A549 (cell line): ENCODE data around the gene RMC1. TPM values are rescaled to one million over a fixed set of nuclear protein-coding genes. Genes with fewer than 3 reads are reported as not detected.

Experiments
- ATAC-seq, 2 experiments: fragments of 200-7000 bp in 1 of 2; fragments of >200 bp in 1 of 2; cut with Nextera tagmentation in 1 of 2; cut with Tn5 transposase in 1 of 2; 3 replicates each; pipeline versions ENCODE4 v1.8.0 to v1.9.1; 2018 to 2020; ENCODE audit warnings: mild to moderate bottlenecking in 1 of 2, moderate library complexity in 1 of 2
- CTCF ChIA-PET: fragments of 300-600 bp; sonication (Branson Sonifier 250); formaldehyde crosslinking; extraction: SDS; loops from one replicate; lab custom pipeline; 2021; ENCODE audit warnings: antibody characterized with exemption, inconsistent platforms; lab: Yijun Ruan, JAX
- POLR2A ChIA-PET: fragments of 350-600 bp; formaldehyde crosslinking; extraction: SDS; loops from one replicate; lab custom pipeline; 2021; ENCODE audit warnings: antibody characterized with exemption, inconsistent platforms; lab: Yijun Ruan, JAX
- DNase-seq, 2 experiments: peaks; one replicate each; pipeline versions ENCODE4 v3.0.0 to v3.0.0-alpha.2; 2011 to 2016; ENCODE audit warnings: low read depth in 1 of 2, low spot score in 1 of 2
- FAIRE-seq: peaks from 2 replicates; lab custom pipeline; 2011; peaks lifted over from hg19 to GRCh38; lab: Jason Lieb, UNC
- H3K27ac ChIP-seq, 2 experiments: fragments of >200 bp; sonication (Bioruptor Twin); formaldehyde crosslinking; 3 replicates each; pipeline ENCODE4 v1.5.1; 2016 to 2017
- H3K4me1 ChIP-seq: fragments of >200 bp; sonication (Bioruptor Twin); formaldehyde crosslinking; 3 replicates; pipeline ENCODE4 v1.6.1; 2016
- H3K4me2 ChIP-seq: fragments of >200 bp; sonication (Bioruptor Twin); formaldehyde crosslinking; 3 replicates; pipeline ENCODE4 v1.6.1; 2016
- H3K4me3 ChIP-seq: fragments of >200 bp; sonication (Bioruptor Twin); formaldehyde crosslinking; 3 replicates; pipeline ENCODE4 v1.5.1; 2016
- H3K9me3 ChIP-seq: fragments of >200 bp; sonication (Bioruptor Twin); formaldehyde crosslinking; 3 replicates; pipeline ENCODE4 v1.6.1; 2016
- CBX8 ChIP-seq: fragments of 200-600 bp; sonication (generic); IDR thresholded peaks from 2 replicates; pipeline ENCODE4 v1.6.1; 2016
- CHD2 ChIP-seq: fragments of 150-350 bp; IDR thresholded peaks from 2 replicates; pipeline ENCODE4 v1.6.1; 2014; ENCODE audit warnings: low read length; ENCODE audit not compliant: partially characterized antibody
- EHF ChIP-seq: fragments of 250-450 bp; sonication (Bioruptor Pico); IDR thresholded peaks from 2 replicates; pipeline ENCODE4 v1.5.0; 2020; ENCODE audit warnings: mild to moderate bottlenecking
- FOSB ChIP-seq: fragments of 250-450 bp; sonication (Bioruptor Pico); IDR thresholded peaks from 2 replicates; pipeline ENCODE4 v1.5.0; 2020; ENCODE audit warnings: mild to moderate bottlenecking, moderate library complexity
- FOSL2 ChIP-seq, 2 experiments: fragments of 450-650 bp in 1 of 2; fragments of >200 bp in 1 of 2; sonication (Bioruptor Twin) in 1 of 2; formaldehyde crosslinking; IDR thresholded peaks; 2 replicates each; pipeline versions ENCODE4 v1.5.0 to v1.6.1; 2016 to 2020; ENCODE audit warnings: mild to moderate bottlenecking in 1 of 2, moderate library complexity in 1 of 2
- FOXS1 ChIP-seq: fragments of 250-450 bp; sonication (Bioruptor Pico); IDR thresholded peaks from 2 replicates; pipeline ENCODE4 v1.5.0; 2020; ENCODE audit warnings: mild to moderate bottlenecking, moderate library complexity
- HOXA7 ChIP-seq: fragments of 250-450 bp; sonication (Bioruptor Pico); IDR thresholded peaks from 2 replicates; pipeline ENCODE4 v1.5.0; 2020; ENCODE audit warnings: mild to moderate bottlenecking, moderate library complexity
- HOXB13 ChIP-seq: fragments of 250-450 bp; sonication (Bioruptor Pico); IDR thresholded peaks from 2 replicates; pipeline ENCODE4 v1.5.0; 2020; ENCODE audit warnings: low read depth, mild to moderate bottlenecking, moderate library complexity
- HOXB5 ChIP-seq: fragments of 250-450 bp; sonication (Bioruptor Pico); IDR thresholded peaks from 2 replicates; pipeline ENCODE4 v1.5.0; 2020; ENCODE audit warnings: mild to moderate bottlenecking, moderate library complexity
- JUN ChIP-seq, 2 experiments: fragments of >200 bp; sonication (Bioruptor Twin); formaldehyde crosslinking; IDR thresholded peaks; 2 replicates in 1 of 2; 3 replicates in 1 of 2; pipeline ENCODE4 v1.6.1; 2016 to 2017
- JUNB ChIP-seq: fragments of >200 bp; sonication (Bioruptor Twin); formaldehyde crosslinking; IDR thresholded peaks from 2 replicates; pipeline ENCODE4 v1.6.1; 2016
- KDM5A ChIP-seq: fragments of 200-600 bp; sonication (generic); IDR thresholded peaks from 2 replicates; pipeline ENCODE4 v1.6.1; 2016; ENCODE audit warnings: antibody characterized with exemption, mild to moderate bottlenecking
- PHF8 ChIP-seq: fragments of 200-600 bp; sonication (generic); IDR thresholded peaks from 2 replicates; pipeline ENCODE4 v1.6.1; 2016; ENCODE audit warnings: low read depth, mild to moderate bottlenecking, antibody characterized with exemption, moderate library complexity, borderline replicate concordance
- POLR2AphosphoS2 ChIP-seq: conservative IDR thresholded peaks from 2 replicates; pipeline ENCODE4 v1.6.1; 2012; ENCODE audit warnings: low read length, improper control_type of control experiment, inconsistent platforms
- RARB ChIP-seq: fragments of 250-450 bp; sonication (Bioruptor Pico); IDR thresholded peaks from 2 replicates; pipeline ENCODE4 v1.8.0; 2021; ENCODE audit warnings: mild to moderate bottlenecking, moderate library complexity
- RCOR1 ChIP-seq: fragments of 150-350 bp; IDR thresholded peaks from 2 replicates; pipeline ENCODE4 v1.6.1; 2014; ENCODE audit warnings: antibody characterized with exemption, low read length, low read depth
- RFX5 ChIP-seq: fragments of 450-650 bp; IDR thresholded peaks from 2 replicates; pipeline ENCODE4 v1.7.1; 2014; ENCODE audit warnings: antibody characterized with exemption, mild to moderate bottlenecking, moderate library complexity
- TP53 ChIP-seq: fragments of 250-450 bp; sonication (Bioruptor Pico); IDR thresholded peaks from 2 replicates; pipeline ENCODE4 v1.5.0; 2021; ENCODE audit warnings: mild to moderate bottlenecking, moderate library complexity
- ZFP36 ChIP-seq: fragments of 450-650 bp; IDR thresholded peaks from 2 replicates; pipeline ENCODE4 v1.6.1; 2014; ENCODE audit warnings: borderline replicate concordance; ENCODE audit not compliant: partially characterized antibody
- WGBS: methylation state at CpG from one replicate; pipeline ENCODE4 v1.1.6; 2017; ENCODE audit errors: missing lambda C conversion rate; 5-methylcytosine and 5-hydroxymethylcytosine counted together
- polyA plus RNA-seq, 4 experiments: library from polyadenylated mRNA; depleted of rRNA in 3 of 4; stranded (reverse); fragments of >200 nt; fragmentation: RNase III in 1 of 4; extraction: RNeasy Plus Mini Kit Qiagen cat#74134 plus additional on column Dnase treatment in 1 of 4; gene quantifications; 2 replicates in 3 of 4; 3 replicates in 1 of 4; pipeline ENCODE4 v1.2.3, GENCODE V29; 2011 to 2017
- TF ChIP-seq, protein P1 (sequence below): fragments of >200 bp; sonication (Bioruptor Twin); formaldehyde crosslinking; IDR thresholded peaks from 2 replicates; pipeline ENCODE4 v1.6.1; 2016
- TF ChIP-seq, protein P2 (sequence below): IDR thresholded peaks from 2 replicates; pipeline ENCODE4 v1.6.1; 2012; ENCODE audit warnings: low read depth, borderline replicate concordance

RMC1 gene
- polyA plus RNA-seq, 2 of the 4 experiments (the other 2 are of a cell fraction): 15.7 to 17.5 TPM

DNA sequence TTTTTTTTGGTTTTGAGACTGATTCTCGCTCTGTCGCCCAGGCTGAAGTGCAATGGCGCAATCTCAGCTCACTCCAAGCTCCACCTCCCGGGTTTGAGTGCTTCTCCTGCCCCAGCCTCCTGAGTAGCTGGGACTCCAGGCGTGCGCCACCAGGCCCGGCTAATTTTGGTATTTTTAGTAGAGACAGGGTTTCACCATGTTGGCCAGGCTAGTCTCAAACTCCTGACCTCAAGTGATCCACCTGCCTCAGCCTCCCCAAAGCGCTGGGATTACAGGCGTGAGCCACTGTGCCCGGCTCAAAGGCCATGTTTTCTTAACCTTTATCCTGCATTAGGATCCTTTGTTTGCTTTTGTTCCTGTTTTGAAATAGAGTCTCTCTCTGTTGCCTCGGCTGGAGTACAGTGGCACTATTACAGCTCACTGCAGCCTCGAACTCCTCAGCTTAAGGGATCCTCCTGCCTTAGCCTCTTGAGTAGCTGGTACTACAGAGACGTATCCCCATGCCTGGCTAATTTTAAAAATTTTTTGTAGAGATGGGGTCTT is 42.0 kb downstream of the RMC1 start (continued):
- no peak for TF ChIP-seq TP53 (CRISPR knock-in tag)
- TF ChIP-seq CBX8: no peak
- no peak for TF ChIP-seq FOSL2 (IDR thresholded peaks at IDR 0.05)
- TF ChIP-seq FOSL2 (CRISPR knock-in tag; IDR thresholded peaks at IDR 0.05): no peak

DNA sequence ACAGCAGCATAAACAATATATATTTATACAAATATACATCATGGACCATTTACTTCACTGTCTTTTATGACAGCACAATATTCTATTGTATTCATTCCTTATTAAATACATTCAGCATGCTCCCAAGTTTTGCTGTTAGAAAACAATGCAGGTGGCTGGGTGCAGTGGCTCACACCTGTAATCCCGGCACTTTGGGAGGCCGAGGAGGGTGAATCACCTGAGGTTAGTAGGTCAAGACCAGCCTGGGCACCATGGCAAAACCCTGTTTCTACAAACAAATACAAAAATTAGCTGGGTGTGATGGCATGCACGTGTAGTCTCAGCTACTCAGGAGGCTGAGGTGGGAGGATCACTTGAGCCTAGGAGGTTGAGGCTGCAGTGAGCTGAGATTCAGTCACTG is 44.0 kb downstream of the RMC1 start:
- DNase-seq (peak in 1 of 2 experiments; percentile 23), FAIRE-seq (no peak), ATAC-seq (no peak)
- 15% methylated on average over 3 of the region's 3 CpGs for WGBS
- Histone ChIP-seq H3K4me1 (peaks cover 39% of the 10 kb centered on the region), H3K4me2 (peak overlapping the region; percentile 44), H3K9me3 (no peaks in the 10 kb centered on the region), H3K27ac (peak overlapping the region; percentile 45 to 80; a peak in 5 of 6 replicates), H3K4me3 (no peak overlapping the region)
- TF ChIP-seq RFX5: no peak
- no peak for TF ChIP-seq KDM5A
- TF ChIP-seq HOXB5 (CRISPR knock-in tag): no peak
- no peak for TF ChIP-seq PHF8
- no peak for TF ChIP-seq POLR2AphosphoS2
- no peak for TF ChIP-seq FOSB
- no peak for TF ChIP-seq EHF
- no peak for TF ChIP-seq CHD2
- no peak for TF ChIP-seq RCOR1
- TF ChIP-seq FOXS1 (CRISPR knock-in tag): no peak
- no peak for TF ChIP-seq HOXA7 (CRISPR knock-in tag)
- TF ChIP-seq HOXB13 (CRISPR knock-in tag): no peak
- ChIA-PET POLR2A (no interaction called here), CTCF (interaction anchor here (0.6 to 1.5 kb wide), 3 partner anchors 16 to 156 kb away, joined by 3 to 6 read pairs (median 3); no protein-coding TSS in a partner anchor)

DNA sequence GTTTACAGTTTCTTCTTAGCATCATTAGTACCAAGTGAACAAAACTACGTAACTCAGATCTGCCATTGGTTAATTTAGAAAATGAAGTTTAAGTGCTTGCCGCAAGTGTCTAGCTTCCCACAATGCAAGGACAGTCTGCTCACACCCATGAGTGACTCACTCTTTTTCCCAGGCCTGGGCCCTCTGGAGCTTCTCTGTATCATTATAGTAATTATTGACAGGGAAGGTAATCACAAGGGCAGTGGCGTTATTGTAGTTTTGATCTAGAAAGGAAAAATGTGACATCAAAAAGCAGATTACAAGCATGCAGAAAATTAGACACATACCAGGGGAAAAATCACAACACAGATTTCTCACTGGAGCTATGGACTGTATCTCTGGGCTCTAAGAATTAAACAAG is 44.5 kb downstream of the RMC1 start:
- Histone ChIP-seq H3K4me1 (peaks cover 39% of the 10 kb centered on the region), H3K4me2 (peak overlapping the region; percentile 44), H3K27ac (peak overlapping the region; percentile 12 to 80; a peak in 5 of 6 replicates), H3K9me3 (no peaks in the 10 kb centered on the region), H3K4me3 (no peak overlapping the region)
- CTCF ChIA-PET: interaction anchor here (0.6 to 1.5 kb wide), 3 partner anchors 16 to 156 kb away, joined by 3 to 6 read pairs (median 3); no protein-coding TSS in a partner anchor
- POLR2A ChIA-PET: interaction anchor here (0.9 kb wide), 1 partner anchor 591 kb away, joined by 4 read pairs; the partner anchor contains the start of gene CABYR
- WGBS: 28% methylated on average over 3 of the region's 3 CpGs
- peak; percentile 67 to 69; a peak in 5 of 6 replicates for ATAC-seq
- DNase-seq: peak; percentile 41 to 59
- no peak for FAIRE-seq
- no peak for TF ChIP-seq RARB (CRISPR knock-in tag)
- no peak for TF ChIP-seq FOSL2 (IDR thresholded peaks at IDR 0.05)
- TF ChIP-seq FOSL2 (CRISPR knock-in tag; IDR thresholded peaks at IDR 0.05): peak; percentile 47; the same call in 1 of the 2 replicates

DNA sequence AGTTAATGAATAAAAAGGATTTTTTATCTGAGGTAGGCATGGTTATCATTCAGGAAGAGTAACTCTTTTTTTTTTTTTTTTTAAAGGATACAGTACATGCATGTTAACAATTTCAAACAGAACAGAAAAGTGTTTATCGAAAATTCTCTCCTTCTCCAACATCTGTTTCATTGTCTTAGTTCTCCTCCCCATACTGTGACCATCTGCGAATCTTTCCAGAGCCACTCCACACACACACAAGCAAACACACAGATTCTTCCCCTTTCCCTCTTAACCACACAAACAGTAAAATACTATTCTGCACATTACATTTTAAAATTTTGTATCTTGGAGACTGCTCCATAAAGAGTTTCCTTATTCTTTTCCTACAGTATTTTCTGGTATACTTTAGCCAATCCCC is 45.0 kb downstream of the RMC1 start:
- CTCF ChIA-PET: interaction anchor here (1.0 to 1.5 kb wide), 2 partner anchors 33 to 155 kb away, joined by 3 to 6 read pairs; no protein-coding TSS in a partner anchor
- TF ChIP-seq TP53 (CRISPR knock-in tag) (no peak), ZFP36 (no peak), JUNB (no peak), FOSL2 (IDR thresholded peaks at IDR 0.05) (no peak), FOSL2 (CRISPR knock-in tag; IDR thresholded peaks at IDR 0.05) (no peak), CHD2 (no peak), JUN (IDR thresholded peaks at IDR 0.05) (no peak)
- TF ChIP-seq, protein P1, sequence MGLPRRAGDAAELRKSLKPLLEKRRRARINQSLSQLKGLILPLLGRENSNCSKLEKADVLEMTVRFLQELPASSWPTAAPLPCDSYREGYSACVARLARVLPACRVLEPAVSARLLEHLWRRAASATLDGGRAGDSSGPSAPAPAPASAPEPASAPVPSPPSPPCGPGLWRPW: no peak
- TF ChIP-seq, protein P2, sequence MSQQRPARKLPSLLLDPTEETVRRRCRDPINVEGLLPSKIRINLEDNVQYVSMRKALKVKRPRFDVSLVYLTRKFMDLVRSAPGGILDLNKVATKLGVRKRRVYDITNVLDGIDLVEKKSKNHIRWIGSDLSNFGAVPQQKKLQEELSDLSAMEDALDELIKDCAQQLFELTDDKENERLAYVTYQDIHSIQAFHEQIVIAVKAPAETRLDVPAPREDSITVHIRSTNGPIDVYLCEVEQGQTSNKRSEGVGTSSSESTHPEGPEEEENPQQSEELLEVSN: no peak
- no peak overlapping the region for H3K4me3 ChIP-seq
- H3K4me1 ChIP-seq: peaks cover 39% of the 10 kb centered on the region
- POLR2A ChIA-PET: interaction anchor here (0.9 kb wide), 1 partner anchor 590 kb away, joined by 4 read pairs; the partner anchor contains the start of gene CABYR
- no peaks in the 10 kb centered on the region for H3K9me3 ChIP-seq
- ATAC-seq (no peak; a peak in 1 of 6 replicates), FAIRE-seq (no peak), DNase-seq (no peak)
- WGBS: 79% methylated on average over 2 of the region's 2 CpGs
- H3K27ac ChIP-seq: peak overlapping the region; percentile 12 to 80; a peak in 3 of 6 replicates
- peak overlapping the region; percentile 44 for H3K4me2 ChIP-seq
